ENCODE data around the gene DYNC2I2.

DYNC2I2 gene

DNA sequence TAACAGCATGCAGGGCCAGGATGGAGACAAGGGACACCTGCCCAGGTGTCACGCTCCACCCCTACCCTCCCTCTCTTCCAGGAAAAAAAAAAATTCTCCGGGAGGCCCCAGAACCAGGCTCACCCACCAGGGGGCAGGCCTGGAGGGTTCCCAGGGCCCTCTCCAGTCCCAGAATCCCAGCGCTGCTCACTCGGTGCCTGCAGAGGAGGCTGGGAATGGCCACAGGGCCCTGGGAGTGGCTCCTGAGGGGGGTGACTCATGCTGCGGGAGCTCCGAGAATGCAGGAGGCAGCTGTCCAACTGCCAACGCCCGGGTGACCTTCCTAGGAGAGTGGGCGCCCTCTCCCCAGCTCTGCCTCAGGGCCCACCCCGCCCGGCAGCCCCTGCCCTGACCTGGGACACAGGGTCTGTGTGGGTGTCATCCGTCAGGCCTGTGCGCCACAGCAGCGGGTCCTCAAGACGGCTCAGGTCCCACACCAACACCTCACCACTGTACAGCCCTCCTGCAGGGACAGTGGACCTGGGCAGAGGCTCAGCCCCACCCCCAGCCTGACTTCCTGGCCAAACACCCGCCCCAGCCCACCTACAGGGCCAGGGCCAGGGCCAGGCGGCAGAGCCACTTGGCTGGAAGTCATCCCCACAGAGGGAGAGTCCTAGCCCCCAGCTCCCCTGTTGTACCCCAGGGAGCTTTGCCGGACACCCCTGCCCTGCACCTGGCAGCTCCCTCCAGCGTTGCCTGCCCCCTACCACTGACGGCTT is 21.2 kb downstream of the DYNC2I2 start:
- DNase-seq, result no peak

DNA sequence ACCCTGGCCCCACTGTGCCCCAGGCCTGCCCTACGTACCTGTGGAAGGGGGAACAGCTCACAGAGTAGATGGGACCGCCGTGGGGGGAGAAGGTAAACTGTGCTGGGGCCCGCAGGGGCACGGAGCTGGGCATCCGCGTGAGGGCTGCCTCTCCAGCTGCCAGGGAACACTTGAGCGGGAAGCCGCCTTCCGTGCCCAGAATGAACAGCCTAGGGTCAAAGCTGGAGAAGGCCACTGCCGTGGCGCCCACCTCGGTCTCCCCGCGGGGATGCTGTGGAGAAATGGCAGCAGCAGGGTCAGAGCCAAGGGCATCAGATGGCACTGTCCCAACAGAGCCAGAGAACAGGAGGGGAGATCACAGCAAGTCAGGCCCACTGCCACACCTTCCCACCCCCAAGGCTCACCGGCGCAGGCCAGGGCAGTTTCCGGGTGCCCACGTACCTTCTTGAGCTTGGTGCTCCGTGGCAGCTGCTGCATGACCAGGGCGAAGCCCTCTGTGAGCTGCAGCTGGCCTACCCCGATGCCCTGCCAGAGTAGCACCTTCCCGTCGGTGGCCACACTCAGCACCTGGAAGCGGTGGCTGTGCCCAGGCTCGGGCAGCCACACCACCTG is 21.9 kb downstream of the DYNC2I2 start:
- DNase-seq, result no peak

DNA sequence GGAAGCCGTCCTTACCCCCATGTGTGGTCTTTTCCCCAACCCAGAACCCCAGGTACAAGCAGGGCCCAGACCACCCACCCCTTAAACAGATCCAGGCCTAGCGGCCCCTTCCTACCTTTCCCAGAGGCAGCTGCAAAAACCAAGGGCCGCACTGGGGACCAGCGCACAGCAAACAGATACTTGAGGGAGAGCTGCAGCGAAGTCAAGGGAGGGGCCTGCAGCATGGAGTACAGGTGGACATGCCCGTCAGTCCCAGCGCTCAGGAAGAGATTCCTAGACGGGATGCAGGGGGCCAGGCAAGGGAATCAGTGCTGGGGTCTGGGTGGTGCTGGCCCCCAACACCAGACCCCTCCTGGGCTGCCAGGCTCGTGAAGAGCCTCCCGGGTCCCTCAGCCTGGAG is 22.5 kb downstream of the DYNC2I2 start:
- DNase-seq, result no peak

DNA sequence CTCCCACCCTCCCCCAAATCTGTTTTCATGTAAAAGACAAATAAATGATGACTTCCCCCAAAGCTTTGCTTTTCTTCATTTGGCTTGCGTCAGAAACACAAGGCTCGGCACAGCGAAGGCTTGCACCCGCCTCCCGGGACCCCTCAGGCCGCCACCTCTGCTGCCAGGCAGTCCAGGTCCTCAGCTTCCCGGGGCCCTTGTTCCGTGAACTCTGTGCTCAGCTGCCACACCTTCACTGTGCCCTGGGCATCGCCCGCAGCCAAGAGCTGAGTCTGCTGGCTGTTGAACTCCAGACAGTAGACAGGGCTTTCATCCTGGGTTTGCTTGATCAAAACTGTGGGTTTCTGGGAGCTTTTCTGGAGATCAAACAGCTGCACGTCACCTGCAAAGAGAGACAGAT is 23.0 kb downstream of the DYNC2I2 start:
- no peak for DNase-seq

DNA sequence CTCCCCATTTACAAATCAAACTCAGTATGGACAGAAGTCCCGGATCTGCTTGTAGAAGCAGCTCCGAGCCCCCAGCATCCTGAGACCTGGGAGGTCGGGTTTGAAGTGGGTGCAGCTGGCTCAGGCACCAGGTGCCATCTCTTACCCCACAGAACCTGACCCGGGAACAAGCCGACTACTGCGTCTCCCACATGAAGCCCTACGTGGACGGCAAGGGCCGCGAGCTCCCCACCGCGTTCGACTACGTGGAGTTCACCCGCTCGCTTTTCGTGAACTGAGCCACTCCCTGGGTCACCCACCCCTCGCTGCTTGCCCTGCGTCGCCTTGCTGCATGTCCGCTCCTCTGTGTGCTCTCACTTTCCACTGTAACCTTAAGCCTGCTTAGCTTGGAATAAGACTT is 23.6 kb downstream of the DYNC2I2 start:
- DNase-seq, result no peak

DNA sequence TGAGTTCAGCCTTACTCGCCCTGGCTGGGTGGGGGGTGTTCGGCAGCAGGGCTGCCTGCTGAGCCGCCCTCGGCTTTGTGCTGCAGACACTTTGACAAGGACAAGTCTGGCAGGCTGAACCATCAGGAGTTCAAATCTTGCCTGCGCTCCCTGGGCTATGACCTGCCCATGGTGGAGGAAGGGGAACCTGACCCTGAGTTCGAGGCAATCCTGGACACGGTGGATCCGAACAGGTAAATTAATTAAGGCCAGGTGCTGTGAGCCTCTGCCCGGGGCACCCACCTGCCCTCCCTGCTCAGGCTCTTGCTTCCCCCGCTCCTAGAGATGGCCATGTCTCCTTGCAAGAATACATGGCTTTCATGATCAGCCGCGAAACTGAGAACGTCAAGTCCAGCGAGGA is 24.2 kb downstream of the DYNC2I2 start:
- no peak for DNase-seq

DNA sequence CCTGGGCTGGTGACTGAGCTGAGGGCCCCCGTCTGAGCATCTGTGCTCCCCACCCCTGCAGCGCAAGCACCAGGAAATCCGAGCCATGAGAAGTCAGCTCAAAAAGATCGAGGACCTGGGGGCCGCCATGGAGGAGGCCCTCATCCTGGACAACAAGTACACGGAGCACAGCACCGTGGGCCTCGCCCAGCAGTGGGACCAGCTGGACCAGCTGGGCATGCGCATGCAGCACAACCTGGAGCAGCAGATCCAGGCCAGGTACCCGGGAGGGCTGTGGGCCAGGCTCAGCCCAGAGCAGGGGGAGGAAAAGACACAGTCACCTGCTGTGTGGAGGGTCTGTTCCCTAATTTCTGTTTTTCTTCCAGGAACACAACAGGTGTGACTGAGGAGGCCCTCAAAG is 24.6 kb downstream of the DYNC2I2 start:
- no peak for DNase-seq

DNA sequence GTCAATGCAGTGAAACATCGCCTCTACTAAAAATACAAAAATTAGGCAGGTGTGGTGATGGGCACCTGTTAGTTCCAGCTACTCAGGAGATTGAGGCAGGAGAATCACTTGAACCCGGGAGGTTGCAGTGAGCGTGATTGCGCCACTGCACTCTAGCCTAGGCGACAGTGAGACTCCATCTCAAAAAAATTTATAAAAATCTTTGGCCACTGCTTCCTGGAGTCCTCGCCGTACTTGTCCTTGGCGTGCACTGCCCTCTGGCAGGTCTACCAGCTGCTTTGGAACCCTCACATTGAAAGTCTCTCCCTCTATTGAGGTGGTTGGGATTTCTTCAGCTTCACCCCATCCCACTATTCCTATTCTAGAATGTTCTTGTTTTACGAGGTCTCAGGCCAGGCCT is 25.0 kb downstream of the DYNC2I2 start:
- DNase-seq, result no peak

DNA sequence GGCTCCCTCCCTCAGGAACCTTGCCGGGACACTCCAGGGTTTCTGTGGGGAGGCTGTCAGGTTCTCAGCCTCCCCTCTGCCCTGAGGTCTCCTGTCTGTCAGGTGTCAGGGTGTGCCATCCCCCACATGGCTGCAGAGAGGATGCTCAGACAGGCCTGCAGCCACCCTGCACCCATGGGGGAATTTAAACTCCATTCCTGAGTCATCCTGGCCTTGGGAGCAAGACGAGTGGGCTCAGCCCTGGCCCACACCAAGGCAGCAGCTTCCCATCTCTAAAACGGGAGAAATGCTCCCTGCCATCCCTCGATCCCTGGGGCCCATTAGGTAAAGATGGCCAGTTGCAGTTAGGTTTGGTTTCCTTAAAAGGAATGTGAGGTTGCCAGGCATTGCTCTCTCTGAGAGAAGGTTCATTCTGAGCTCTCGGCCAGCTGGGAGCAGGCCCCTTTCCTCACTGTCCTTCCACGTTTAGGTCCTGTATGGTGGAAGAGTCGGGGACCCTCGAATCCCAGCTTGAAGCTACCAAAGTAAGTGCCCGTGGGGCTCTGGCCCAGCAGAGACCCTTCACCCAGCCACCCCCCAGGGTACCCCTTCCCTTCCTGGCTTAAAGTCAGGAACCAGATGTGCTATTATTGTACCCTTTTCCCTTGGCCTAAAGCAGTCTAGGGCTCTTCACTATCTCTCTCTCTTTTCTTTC is 26.6 kb downstream of the DYNC2I2 start:
- DNase-seq, result no peak

DNA sequence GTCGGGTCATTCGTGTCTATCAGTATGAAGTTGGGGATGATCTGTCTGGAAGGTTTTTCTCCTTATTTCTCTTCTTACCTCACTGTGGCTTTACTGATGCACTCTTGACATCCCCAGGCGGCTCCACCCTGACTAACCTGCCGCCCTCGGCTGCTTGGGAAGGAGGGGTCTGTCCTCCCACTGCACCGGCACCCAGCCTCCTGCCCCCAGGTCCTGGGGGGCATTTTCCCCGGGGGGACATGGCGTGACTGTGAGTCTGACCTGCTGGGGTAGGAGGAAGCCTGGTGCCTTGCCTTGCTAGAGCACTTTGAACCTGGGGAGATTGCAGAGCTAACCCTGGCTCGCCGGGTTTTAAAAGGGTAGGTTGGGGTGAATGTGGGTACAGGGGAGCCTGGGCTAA is 27.5 kb downstream of the DYNC2I2 start:
- DNase-seq, result no peak

DNA sequence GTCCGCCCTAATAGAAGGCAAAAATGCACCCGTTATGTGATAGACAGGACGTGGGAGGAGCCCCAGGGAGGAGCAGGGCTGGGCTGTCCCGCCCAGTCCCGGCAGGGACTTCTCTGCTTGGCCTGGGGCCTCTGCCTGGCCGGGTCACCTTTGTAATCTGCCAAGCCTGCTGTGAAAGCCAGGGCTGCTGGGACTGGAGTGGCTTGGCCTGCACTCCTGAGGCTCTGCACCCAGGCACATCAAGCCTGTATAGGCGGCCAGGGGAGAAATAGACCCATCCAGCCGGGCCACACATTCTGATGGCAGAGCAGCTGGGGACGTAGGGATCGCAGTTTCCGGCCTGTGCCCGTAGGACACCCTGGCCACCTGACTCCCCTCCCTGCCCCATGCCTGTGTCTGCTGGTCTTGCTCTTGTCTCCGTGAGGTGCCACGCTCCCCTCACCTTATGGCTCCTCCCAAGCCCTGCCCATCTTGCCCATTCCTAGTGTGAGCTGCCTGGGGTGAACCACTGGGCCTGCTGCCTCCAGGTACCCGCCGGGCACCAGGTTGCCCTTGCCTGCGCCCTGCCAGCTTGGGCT is 28.1 kb downstream of the DYNC2I2 start:
- DNase-seq, result no peak

DNA sequence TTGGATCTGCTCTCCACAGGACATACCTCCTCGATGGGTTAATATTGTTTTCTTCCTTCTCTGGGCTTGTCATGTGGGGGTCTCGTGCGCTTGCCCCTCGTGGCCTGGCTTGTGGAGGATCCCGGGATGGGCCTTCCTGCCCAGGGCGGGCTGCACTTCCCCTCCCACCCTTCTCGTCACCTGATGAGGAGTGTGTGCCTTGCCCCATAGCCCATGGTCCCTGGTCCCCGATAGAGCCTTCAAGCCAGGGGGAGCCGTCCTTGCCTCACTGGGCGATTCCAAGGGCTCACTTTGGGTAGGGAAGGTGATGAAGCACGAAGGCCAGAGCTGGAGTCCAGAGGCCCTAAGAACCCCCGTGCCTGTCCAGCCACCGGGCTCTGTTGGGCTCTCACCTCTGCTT is 28.7 kb downstream of the DYNC2I2 start:
- DNase-seq, result no peak

DNA sequence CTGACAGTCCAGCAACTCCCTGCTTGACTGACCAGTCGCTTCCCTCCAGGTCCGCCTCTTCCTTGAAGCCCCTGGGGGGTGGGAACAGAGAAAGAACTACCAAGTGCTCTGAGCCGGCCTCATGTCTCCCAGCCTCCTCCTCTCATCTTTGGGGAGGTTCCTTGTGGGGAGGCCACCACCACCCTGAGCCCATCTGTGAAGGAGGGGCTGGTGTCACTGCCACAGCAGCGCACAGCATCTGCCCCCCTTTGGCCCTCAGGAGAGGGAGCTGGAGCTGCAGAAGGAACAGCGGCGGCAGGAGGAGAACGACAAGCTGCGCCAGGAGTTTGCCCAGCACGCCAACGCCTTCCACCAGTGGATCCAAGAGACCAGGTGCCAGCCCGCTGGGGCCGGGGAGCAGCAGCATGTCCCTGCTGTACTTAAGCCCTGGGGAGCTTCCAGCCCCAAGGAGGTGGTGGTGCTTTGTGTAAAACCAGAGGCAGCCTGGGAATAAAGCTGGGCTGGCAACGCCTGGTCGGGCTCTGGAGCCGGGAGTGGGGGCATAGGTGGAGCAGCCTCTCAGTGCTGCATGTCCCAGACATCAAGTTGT is 29.4 kb downstream of the DYNC2I2 start:
- DNase-seq, result no peak

DNA sequence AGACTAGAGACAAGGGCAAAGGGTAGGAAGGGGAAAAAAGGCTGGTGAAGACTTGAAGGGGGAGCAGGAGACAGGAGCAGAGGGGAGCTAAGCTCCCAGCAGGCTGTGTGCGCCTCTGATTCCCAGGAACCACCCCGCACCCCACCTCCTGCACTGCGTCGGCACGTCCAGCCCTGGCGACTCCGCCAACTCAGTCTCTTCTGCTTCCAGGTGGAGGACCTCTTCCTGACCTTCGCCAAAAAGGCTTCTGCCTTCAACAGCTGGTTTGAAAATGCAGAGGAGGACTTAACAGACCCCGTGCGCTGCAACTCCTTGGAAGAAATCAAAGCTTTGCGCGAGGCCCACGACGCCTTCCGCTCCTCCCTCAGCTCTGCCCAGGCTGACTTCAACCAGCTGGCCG is 30.5 kb downstream of the DYNC2I2 start:
- no peak for DNase-seq

DNA sequence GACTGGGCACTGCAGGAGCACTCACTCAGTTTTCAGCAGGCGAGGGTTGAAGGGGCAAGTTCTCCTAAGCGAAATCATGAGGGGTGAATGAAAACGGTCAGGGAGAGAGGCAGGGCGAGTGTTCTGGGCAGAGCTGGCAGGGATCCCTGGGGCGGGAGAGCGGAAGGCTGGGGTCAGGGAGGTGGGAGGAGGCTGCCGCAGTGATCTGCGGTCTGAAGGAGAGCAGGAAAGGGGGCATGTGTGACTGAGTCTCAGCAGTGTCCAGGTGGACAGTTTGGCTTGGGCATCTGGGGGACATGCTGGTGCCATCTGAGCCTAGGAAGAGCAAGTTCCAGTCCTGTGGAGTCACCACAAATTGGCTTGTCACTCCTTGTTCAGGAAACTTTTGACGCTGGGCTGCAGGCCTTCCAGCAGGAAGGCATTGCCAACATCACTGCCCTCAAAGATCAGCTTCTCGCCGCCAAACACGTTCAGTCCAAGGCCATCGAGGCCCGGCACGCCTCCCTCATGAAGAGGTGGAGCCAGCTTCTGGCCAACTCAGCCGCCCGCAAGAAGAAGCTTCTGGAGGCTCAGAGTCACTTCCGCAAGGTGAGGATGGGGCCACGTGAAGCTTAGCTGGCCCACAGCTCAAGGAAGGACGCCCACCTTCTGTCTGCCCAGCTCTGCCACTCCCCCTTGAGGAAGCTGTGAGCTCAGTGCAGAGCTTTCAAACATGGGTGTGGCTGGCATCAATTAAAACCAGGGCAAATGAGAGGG is 31.1 kb downstream of the DYNC2I2 start:
- no peak for DNase-seq

DNA sequence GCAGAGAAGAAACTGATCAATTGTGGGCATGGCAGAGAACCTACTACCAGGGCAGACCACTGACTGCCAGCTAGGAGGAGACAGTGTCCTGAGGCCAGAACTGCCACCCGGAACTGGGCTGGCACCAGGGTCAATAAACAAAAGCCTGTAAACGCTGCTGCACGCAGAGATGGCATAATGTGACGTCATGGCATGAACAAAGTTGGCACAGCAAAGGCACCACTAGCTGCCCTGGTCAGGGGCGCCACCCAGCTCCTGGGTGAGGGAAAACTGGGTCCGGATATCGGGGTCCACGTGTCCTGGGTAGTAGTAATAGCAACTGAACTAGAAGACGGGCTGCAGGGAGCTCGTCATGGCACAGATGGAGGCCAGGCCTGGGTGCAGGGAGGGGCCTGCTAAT is 32.1 kb downstream of the DYNC2I2 start:
- no peak for DNase-seq

DNA sequence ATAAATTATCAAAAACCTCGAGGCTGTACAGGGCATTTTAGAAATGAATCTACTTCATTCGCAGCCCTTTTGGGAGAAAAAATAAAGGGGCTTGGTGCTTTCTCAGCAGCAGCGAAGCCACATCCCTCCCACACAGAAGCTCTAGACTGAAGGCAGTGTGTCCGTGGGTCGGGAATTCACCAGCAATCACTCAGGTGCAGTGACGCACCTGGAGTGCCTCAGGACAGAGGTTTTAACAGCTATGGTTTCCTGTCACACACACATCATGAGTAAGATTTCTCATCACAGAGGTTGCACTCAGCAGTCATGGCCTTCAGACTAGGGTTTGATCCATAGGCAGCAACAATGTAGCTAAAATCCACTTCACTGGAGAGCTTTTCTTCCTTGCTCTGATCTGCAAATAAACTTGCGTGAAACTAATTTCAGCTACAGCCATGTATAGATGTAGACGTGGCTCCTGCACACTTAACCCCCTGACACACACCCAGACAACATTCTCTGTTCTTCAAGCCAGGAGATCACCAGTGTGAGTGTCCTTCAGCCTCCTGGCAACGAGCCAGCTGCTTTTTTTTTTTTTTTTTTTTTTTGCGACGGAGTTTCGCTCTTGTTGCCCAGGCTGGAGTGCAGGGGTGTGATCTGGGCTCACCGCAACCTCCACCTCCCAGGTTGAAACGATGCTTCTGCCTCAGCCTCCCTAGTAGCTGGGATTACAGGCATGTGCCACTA is 34.8 kb downstream of the DYNC2I2 start:
- no peak for DNase-seq

DNA sequence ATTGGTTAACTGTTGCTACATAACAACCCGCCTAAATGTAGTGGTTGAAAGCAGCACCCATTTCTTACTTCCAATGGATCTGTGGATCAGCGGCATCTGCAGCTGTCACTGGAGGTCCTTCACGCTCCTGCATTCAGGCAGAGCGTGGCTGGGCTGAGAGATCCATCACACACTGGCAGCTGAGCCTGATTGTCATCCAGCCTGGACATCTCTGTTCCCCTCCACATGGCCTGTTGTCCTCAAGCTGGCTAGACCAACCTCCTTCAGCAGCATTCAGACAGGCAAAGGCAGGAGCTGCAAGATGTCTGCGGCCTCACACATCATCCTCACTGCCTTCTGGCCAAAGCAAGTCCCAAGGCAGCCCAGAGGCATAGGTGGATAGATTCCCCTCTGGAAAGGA is 36.9 kb downstream of the DYNC2I2 start:
- no peak for DNase-seq

DNA sequence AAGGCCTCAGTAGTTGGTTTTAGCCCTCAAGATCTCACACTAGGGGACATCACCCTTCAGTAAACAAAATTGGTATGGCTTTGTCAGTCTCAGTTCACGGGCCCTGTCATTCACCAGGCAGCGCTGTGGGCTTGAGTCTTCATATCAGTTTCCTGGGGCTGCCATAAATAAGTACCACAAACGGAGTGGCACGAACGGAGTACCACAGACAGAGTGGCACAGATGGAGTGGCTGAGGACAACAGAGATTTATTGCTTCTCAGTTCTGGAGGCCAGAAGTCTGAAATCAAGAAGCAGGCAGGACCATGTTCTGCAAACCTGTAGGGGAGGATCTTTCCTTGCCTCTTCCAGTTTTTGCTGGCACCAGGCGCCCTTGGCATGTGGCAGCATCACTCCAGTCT is 37.5 kb downstream of the DYNC2I2 start:
- no peak for DNase-seq

DNA sequence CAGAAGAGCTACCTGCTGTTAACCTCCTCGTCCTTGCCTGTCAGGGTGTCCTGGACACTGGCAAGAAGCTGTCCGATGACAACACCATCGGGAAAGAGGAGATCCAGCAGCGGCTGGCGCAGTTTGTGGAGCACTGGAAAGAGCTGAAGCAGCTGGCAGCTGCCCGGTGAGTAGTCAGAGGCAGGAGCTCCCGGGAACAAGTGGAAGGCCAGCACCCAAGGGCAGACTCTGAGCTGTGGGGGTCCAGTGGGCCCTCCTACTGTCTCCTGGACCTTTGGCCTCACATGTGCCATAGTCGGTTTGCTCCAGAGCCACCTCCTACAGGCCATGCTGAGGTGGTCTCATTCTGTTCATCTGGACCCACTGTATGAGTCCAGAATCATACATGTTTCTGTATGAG is 38.7 kb downstream of the DYNC2I2 start:
- no peak for DNase-seq

DNA sequence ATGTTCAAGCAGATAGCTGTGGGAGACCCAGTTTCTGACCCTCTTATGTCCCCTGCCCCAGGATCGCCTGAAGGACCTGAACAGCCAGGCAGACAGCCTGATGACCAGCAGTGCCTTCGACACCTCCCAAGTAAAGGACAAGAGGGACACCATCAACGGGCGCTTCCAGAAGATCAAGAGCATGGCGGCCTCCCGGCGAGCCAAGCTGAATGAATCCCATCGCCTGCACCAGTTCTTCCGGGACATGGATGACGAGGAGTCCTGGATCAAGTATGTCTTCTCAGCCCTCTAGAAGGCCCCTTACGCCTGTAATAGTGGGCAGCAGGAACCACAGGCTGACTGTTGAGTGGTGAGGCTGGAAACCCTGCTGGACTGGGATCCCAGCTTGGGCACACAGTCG is 41.1 kb downstream of the DYNC2I2 start:
- DNase-seq, result no peak

DNA sequence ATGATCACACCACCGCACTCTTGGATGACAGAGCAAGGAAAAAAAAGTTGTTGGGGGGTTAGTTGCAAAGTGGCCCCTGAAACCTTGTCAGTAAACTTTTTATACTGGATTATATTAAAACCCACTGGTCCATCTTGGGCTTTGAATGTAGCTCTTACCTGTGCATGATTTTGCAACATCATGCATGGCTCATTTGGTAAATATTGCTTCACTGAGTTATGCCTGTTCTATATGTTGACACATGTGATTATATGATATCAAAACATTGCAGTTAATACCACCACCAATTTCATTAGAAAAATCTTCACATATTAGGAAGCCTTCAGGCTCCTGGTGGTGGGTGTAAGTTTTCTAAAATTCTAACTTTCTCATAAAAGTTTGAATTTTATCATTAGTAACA is 41.9 kb downstream of the DYNC2I2 start:
- DNase-seq, result no peak
